ENCODE results near the gene DZIP1L.

Gene DZIP1L

GRCh38 chr3:138127636-138128365 lies 12.4 kb upstream of the DZIP1L start:
- TF ChIP-seq CTCF (IDR thresholded peaks at IDR 0.05; ENCODE audit: low read length, missing control alignments), result no peak

GRCh38 chr3:138125548-138126221 lies 10.3 kb upstream of the DZIP1L start:
- no peak overlapping the region for H3K4me3 ChIP-seq (replicated peaks; ENCODE audit: low read depth, low read length)
- no peak for TF ChIP-seq CTCF (IDR thresholded peaks at IDR 0.05; ENCODE audit: low read length, missing control alignments)
- DNase-seq (ENCODE audit: low read depth), result peak; percentile 44

More at GRCh38 chr3:138127636-138128365, 12.4 kb upstream of the DZIP1L start:
- DNase-seq (ENCODE audit: low read depth), result no peak
- no peak overlapping the region for H3K4me3 ChIP-seq (replicated peaks; ENCODE audit: low read depth, low read length)

- no peak for TF ChIP-seq CTCF (IDR thresholded peaks at IDR 0.05; ENCODE audit: low read length, missing control alignments)
- peak; percentile 66 for DNase-seq (ENCODE audit: low read depth)
Observed at GRCh38 chr3:138124706-138125355, 9.4 kb upstream of the DZIP1L start.

GRCh38 chr3:138124188-138124587 lies 8.8 kb upstream of the DZIP1L start:
- no peak for TF ChIP-seq CTCF (IDR thresholded peaks at IDR 0.05; ENCODE audit: low read length, missing control alignments)
- H3K4me3 ChIP-seq (replicated peaks; ENCODE audit: low read depth, low read length), result no peak overlapping the region
- no peak for DNase-seq (ENCODE audit: low read depth)

More at GRCh38 chr3:138124706-138125355, 9.4 kb upstream of the DZIP1L start:
- H3K4me3 ChIP-seq (replicated peaks; ENCODE audit: low read depth, low read length), result no peak overlapping the region

- DNase-seq (ENCODE audit: low read depth), result no peak
- no peak overlapping the region for H3K4me3 ChIP-seq (replicated peaks; ENCODE audit: low read depth, low read length)
- no peak for TF ChIP-seq CTCF (IDR thresholded peaks at IDR 0.05; ENCODE audit: low read length, missing control alignments)
Observed at GRCh38 chr3:138119423-138119766, 4.0 kb upstream of the DZIP1L start.

GRCh38 chr3:138118612-138119422 lies 3.4 kb upstream of the DZIP1L start:
- peak; percentile 79 for DNase-seq (ENCODE audit: low read depth)
- peak; percentile 98 for TF ChIP-seq CTCF (IDR thresholded peaks at IDR 0.05; ENCODE audit: low read length, missing control alignments)
- no peak overlapping the region for H3K4me3 ChIP-seq (replicated peaks; ENCODE audit: low read depth, low read length)

Data from fibroblast of pulmonary artery (primary cell).